ENCODE measurements around the gene PNPLA1.

- TF ChIP-seq REST (IDR thresholded peaks at IDR 0.05; ENCODE audit: insufficient read depth in 1 of 2, low read depth in 2 of 2, low read length in 1 of 2): no peak
- no peak for TF ChIP-seq CTCF (IDR thresholded peaks at IDR 0.05)
- TF ChIP-seq SIN3A (IDR thresholded peaks at IDR 0.05; ENCODE audit: borderline replicate concordance, insufficient read depth, low read depth, low read length): no peak
These were observed 11.1 kb downstream of the PNPLA1 start for GRCh38 chr6:36280983-36281382.
